ENCODE data around the gene CATSPERZ. TPM values are rescaled to one million over a fixed set of nuclear protein-coding genes. Genes with fewer than 3 reads are reported as not detected.

CATSPERZ gene
- total RNA-seq = not detected in 2 replicates

GRCh38 chr11:64299847-64300648, at the start of gene CATSPERZ:
CATSPERZ (plus strand) TSS chr11:64300358; CDS start chr11:64300411, 53 bp downstream.

GRCh38 chr11:64251016-64251752, 49.0 kb upstream of the CATSPERZ start, which contains the start of gene PLCB3:
PLCB3 (plus strand) TSS chr11:64251530; CDS start chr11:64251650, 120 bp downstream.

GRCh38 chr11:64284048-64284961, 15.9 kb upstream of the CATSPERZ start, which contains the start of gene BAD:
BAD (minus strand) TSS chr11:64284665; CDS start chr11:64284368, 297 bp downstream.

GRCh38 chr11:64284962-64285884, 14.9 kb upstream of the CATSPERZ start, which contains the start of gene GPR137:
GPR137 (plus strand) TSS chr11:64285848; CDS start chr11:64286525, 677 bp downstream.

GRCh38 chr11:64291262-64291751, 8.9 kb upstream of the CATSPERZ start, which contains the start of gene KCNK4:
KCNK4 (plus strand) TSS chr11:64291302; CDS start chr11:64293019, 1,717 bp downstream.

GRCh38 chr11:64305075-64305690, 5.0 kb downstream of the CATSPERZ start, which contains the start of gene ESRRA:
ESRRA (plus strand) TSS chr11:64305524; CDS start chr11:64307180, 1,656 bp downstream.

GRCh38 chr11:64317325-64317960, 17.3 kb downstream of the CATSPERZ start, which contains the start of gene TRMT112:
TRMT112 (minus strand) TSS chr11:64317559; CDS start chr11:64317526, 33 bp downstream.

GRCh38 chr11:64317961-64318765, 18.0 kb downstream of the CATSPERZ start, which contains the start of gene PRDX5:
PRDX5 (plus strand) TSS chr11:64318121; CDS start chr11:64318216, 95 bp downstream.

GRCh38 chr11:64339754-64340408, 39.7 kb downstream of the CATSPERZ start, which contains the start of gene CCDC88B:
CCDC88B (plus strand) TSS chr11:64340204; CDS start chr11:64340267, 63 bp downstream.

Other genes starting within 250 kb of the CATSPERZ start
- gene MACROD1, start 134.2 kb upstream of the CATSPERZ start, total RNA-seq = 9.3 and 20.5 TPM in 2 replicates
- gene STIP1, start 114.2 kb upstream of the CATSPERZ start, total RNA-seq = 141 and 237 TPM in 2 replicates
- gene FERMT3, start 93.6 kb upstream of the CATSPERZ start, total RNA-seq = 3.2 and 4.8 TPM in 2 replicates
- 39.1 and 46.2 TPM in 2 replicates for gene TRPT1, start 74.2 kb upstream of the CATSPERZ start, total RNA-seq
- gene NUDT22, start 74.1 kb upstream of the CATSPERZ start, total RNA-seq = 63.5 and 71.4 TPM in 2 replicates
- 4.5 and 9.1 TPM in 2 replicates for gene DNAJC4, start 69.8 kb upstream of the CATSPERZ start, total RNA-seq
- 21.9 and 38.9 TPM in 2 replicates for gene VEGFB, start 65.8 kb upstream of the CATSPERZ start, total RNA-seq
- gene FKBP2, start 59.3 kb upstream of the CATSPERZ start, total RNA-seq = 40.7 and 59.2 TPM in 2 replicates
- 296 and 414 TPM in 2 replicates for gene PPP1R14B, start 53.4 kb upstream of the CATSPERZ start, total RNA-seq
- 55.2 and 56.8 TPM in 2 replicates for gene PLCB3, start 48.8 kb upstream of the CATSPERZ start, total RNA-seq
- gene BAD, start 15.7 kb upstream of the CATSPERZ start, total RNA-seq = 55.6 and 65.6 TPM in 2 replicates
- 5.3 and 8.1 TPM in 2 replicates for gene GPR137, start 14.5 kb upstream of the CATSPERZ start, total RNA-seq
- gene KCNK4, start 9.1 kb upstream of the CATSPERZ start, total RNA-seq = not detected in 2 replicates
- 33.6 and 40.9 TPM in 2 replicates for gene ESRRA, start 5.2 kb downstream of the CATSPERZ start, total RNA-seq
- 345 and 365 TPM in 2 replicates for gene TRMT112, start 17.2 kb downstream of the CATSPERZ start, total RNA-seq
- gene PRDX5, start 17.8 kb downstream of the CATSPERZ start, total RNA-seq = 201 and 411 TPM in 2 replicates
- 1.9 and 2.0 TPM in 2 replicates for gene CCDC88B, start 39.8 kb downstream of the CATSPERZ start, total RNA-seq
- 39.7 and 58.7 TPM in 2 replicates for gene RPS6KA4, start 58.8 kb downstream of the CATSPERZ start, total RNA-seq